Left lobe of liver (tissue), 2 donors: ENCODE measurements around the gene IGF2BP2. TPM values are rescaled to one million over a fixed set of nuclear protein-coding genes. Genes with fewer than 3 reads are reported as not detected.
A peak's percentile ranks its signal among the peaks of the same experiment; 100 is the strongest.
"Not testable (repeated sequence)": the region's sequence is repeated elsewhere in the genome, so short reads cannot be mapped to it uniquely, and the experiment has no call there.

Experiments used
- ATAC-seq: fragments of 200-7000 bp; cut with Tn5 transposase; one replicate; pipeline ENCODE4 v1.9.1; 2020; ENCODE audit warnings: mild to moderate bottlenecking, moderate library complexity
- DNase-seq: peaks from one replicate; pipeline ENCODE4 v3.0.0-alpha.2; 2020; ENCODE audit warnings: low spot score
- total RNA-seq: library from RNA; stranded (reverse); gene quantifications from one replicate; pipeline ENCODE4 v1.2.1, GENCODE V29; 2021
- donor health status: DM: no; HTN: no; CAD: no; lungs with moderate emphysema.
- donor health status: DM: no; HTN: yes; CAD: no.

Gene IGF2BP2
- total RNA-seq, 1 donor from 2014 or later = 1.2 TPM

GRCh38 chr3:185838417-185838989 lies 13.7 kb upstream of the IGF2BP2 start:
- not testable (repeated sequence) for ATAC-seq, DNase-seq

GRCh38 chr3:185837414-185837813 lies 12.6 kb upstream of the IGF2BP2 start:
- DNase-seq (no peak), ATAC-seq (no peak)

- ATAC-seq (no peak), DNase-seq (no peak)
Measured at GRCh38 chr3:185831990-185832389, 7.1 kb upstream of the IGF2BP2 start.

- ATAC-seq (no peak), DNase-seq (no peak)
Measured at GRCh38 chr3:185831195-185831594, 6.4 kb upstream of the IGF2BP2 start.

DNA sequence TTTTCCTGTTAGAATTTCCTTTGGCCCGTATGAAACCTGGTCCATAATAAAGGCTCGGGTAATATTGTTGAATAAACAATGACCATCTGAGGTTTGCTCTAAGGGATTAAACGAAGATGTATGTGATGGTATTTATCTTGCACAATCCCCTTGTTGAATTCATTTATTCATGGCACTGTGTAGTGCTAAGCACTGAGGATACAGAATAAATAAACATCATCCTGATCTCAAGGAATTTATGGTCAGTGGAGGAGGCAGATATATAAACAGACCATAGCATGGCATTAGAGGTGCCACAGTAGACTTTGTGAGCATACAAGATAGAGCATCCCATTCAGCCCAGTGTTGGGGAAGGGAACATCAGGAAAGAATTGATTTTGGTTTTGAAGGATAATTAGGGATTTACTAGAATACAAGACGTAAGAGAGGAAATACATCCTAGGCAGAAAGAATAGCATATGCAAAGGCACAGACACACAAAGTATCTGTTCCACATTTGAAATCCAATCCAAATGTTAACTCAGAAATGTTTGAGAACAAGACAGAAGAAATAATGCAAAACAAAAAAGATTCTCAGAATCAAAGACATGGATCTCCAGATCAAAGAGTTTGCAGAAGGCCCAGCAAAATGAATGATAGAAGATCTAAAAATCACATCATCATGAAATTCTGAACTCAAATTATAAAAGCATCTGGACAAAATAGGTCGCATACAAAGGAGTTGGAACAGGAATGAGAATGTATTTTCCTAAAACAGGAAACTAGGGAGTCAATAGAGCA lies 5.4 kb upstream of the IGF2BP2 start:
- no peak for DNase-seq
- no peak for ATAC-seq

DNA sequence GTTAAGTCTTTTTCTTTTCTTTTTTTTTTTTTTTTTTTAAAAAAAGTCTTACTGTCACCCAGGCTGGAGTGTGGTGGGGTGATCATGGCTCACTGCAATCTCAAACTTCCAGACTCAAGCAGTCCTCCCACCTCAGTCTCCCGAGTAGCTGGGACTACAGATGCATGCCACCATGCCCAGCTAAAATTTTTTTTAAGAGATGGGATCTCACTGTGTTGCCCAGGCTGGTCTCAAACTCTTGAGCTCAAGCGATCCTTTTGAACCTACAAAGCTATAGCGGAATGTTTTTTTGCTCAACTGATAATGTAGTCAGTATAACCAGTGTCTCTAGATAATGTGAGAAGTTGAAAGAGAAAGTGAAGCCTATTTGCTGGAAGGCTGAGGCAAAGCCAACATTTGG lies 3.9 kb upstream of the IGF2BP2 start:
- no peak for DNase-seq
- no peak for ATAC-seq

DNA sequence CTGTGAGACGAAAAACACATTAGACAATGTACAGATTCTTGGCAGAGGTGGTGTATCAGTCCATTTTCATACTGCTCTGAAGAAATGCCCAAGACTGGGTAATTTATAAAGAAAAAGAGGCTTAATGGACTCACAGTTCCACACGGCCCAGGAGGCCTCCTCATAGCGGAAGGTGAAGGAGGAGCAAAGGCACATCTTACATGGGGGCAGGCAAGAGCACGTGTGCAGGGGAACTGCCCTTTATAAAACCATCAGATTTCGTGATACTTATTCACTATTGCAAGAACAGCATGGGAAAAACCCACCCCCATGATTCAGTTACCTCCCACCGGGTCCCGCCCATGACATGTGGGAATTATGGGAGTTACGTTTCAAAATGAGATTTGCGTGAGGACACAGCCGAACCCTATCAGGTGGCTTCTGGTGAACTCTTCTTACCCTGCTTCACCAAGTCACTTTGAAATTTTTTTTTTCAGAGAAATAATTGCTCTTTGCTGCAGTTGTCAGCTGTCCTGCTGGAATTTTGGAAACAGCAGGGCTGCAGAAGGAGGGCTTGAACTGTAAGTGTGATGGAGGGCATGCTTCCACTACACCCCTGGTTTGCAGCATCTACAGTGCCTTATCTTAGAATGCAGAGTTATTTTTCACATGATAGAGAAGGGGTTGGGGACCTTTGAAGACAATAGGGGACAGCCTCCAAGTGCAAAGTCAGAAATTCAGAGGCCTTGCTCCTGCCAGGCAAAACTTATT lies 2.9 kb upstream of the IGF2BP2 start:
- ATAC-seq = no peak
- DNase-seq = no peak

GRCh38 chr3:185825639-185826481 lies 1.0 kb upstream of the IGF2BP2 start:
- ATAC-seq (peak; percentile 50), DNase-seq (peak; percentile 46)

DNA sequence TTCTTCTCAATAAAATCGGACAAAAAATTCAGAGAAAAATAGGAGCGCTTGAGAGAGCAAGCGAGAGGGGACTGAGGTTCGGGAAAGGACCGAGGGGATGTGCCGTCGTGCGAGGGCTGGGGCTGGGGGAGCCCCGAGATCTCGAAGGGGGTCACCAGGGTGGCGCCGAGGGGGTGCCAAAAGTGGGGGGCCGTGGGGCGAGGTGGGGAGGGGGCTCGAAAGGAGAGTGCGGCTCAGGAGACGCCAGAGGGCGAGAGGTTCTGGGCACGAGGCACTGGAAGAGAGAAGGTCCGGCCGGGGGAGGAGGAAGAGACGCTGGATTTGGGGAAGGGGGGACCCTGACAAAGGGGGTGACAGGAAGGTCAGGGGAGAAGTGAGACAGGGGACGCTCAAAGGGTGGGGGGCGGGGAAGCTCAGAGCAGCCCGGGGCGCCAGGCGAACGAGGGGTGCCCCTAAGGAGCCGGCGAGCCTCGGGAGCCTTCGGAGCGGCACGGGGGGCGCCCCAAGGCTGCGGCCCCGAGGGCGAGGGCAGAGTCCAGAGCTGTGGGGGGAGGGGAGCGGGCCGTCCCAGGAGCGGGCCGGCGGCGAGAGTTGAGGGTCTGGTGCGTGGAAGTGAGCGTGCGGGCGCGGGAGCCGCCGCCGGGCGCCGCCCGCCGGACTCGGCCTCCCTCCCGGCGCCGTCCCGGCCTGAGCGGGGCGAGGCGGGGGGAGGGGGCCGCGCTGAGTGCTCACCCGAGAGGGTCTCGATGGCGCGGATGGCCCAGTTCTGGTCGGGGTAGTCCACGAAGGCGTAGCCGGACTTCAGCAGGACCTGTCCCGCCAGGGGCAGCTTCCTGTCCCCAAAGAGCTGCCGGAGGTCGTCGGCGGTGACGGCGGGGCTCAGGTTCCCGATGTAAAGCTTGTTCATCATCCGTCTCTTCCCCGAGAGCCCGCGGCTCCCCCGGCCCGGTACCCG lies 514 bp downstream of the IGF2BP2 start:
- peak; percentile 19 for ATAC-seq

DNA sequence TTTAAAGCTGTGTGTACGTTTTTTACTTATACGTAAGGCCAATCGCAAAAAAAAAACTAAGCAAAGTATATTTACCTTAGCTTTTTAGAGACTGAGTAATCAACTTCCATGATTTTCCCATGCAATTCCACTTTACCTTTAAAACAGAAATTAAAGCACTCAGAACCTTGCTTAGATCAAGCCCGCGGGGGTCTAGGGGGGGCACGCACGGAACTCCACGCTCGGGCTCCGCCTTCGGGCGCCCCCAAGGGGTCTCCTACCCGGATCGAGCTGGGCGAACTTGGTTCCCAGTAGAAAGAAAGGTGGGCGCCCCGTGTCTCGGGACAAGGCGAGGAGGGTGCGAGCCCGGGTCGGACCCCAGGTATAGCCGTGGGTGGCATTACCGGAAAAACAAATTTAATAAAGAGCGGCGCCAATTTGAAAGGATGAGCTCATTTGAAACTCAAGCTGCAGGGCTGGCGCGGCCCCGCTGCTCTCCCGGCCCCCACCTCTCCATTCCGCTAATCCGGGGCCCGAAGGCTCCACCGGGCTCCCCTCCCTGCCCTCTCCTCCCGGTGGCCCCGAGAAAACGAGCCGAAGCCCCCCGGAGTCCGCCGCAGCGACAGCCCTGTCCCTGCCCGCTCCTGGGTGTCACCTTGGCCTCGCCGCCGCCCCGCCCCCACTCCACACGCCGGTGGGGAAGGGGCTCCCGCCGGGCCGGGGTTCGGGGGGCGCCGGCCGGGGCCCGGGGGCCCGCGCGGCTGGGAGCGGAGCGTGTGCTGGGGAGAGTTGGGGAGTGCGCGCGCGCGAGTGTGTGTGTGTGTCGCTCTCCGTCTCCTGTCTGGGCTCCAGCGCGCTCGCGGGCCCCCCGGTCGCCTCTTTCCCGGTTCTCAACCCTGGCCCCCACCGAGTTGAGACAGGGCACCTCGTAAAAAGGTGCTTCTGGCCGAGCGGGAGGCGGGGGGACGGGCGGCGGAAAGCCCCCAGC lies 1.5 kb downstream of the IGF2BP2 start:
- peak; percentile 56 for ATAC-seq

More for the DNA sequence above, 514 bp downstream of the IGF2BP2 start:
- no peak for DNase-seq

GRCh38 chr3:185822221-185823000 lies 2.4 kb downstream of the IGF2BP2 start:
- DNase-seq (no peak), ATAC-seq (no peak)

More for the DNA sequence above, 1.5 kb downstream of the IGF2BP2 start:
- DNase-seq = no peak

GRCh38 chr3:185820973-185821758 lies 3.7 kb downstream of the IGF2BP2 start:
- no peak for DNase-seq
- ATAC-seq = no peak

- ATAC-seq (no peak), DNase-seq (no peak)
Measured at GRCh38 chr3:185818267-185818875, 6.5 kb downstream of the IGF2BP2 start.

DNA sequence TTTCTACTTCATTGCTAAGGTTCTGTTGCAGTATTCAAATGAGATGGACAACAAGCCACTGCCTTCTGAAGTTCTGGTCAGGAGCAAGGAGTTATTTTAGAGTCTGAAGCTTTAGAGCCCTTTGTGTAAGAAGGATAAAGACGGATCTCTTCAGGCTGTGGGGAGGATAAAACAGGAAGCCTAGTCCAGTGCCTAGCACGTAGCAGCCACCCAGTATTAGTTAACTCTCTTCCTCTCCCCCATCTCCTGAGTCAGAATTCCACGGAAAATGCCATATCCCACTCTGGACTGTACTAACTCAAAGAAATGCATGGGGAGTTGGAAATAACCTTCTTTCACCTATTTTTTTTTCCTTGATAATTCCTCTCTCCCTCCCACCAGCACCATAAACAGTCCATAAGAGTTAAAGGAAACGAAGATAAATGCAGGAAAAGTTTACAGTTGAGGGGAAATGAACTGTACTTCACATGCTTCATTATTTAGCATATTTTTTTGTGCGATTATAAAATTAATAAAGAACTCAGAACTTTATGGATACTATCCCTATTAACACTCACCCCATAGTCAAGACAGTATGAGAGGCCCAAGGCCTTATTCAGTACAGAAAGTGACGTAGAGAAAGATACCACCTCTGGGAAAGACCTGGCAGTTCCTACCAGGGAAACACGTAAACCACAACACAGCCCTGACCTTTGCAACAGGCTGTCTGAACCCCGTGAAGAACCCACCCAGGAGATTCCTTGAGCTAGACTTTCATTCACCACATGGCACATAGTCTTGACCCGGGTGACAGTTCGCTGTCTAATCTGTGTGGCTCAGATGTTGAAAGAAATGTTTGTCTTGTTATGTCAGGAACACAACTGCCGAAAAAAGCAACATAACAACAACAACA lies 9.2 kb downstream of the IGF2BP2 start:
- DNase-seq (no peak), ATAC-seq (no peak)

DNA sequence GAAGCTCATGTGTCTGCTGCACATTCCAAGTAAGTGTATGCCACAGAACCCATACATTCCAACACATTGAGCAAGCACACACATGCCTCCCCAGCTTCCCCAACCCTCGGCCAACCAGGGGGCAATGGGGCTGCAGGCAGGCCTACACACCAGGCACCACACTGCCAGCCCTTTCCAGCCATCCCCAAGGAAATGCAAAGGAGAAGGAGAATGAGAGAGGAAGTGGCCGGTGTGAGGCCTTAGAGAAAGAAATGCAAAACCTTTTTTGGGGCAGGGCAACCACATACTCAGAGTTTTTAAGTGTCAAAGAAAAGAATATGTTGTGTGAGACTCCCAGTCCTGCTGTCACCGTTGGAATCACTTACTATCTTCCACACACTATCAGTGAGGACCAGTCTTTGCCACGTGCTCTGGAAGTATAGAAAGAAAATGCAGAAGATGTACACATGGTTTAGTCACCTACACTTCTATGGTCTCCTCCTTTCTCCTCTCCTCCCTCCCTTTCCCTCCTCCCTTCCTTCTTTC lies 11.1 kb downstream of the IGF2BP2 start:
- no peak for DNase-seq
- no peak for ATAC-seq
